IgD-negative memory B cell (primary cell): ENCODE results near the gene ZG16B. TPM values are rescaled to one million over a fixed set of nuclear protein-coding genes. Genes with fewer than 3 reads are reported as not detected.
A peak's percentile ranks its signal among the peaks of the same experiment; 100 is the strongest.

Experiments used
- H3K27ac Mint-ChIP-seq, 3 donors: one replicate each; pipeline ENCODE4 v1.8.0; 2020 to 2022; ENCODE audit warnings: mild to moderate bottlenecking in 3 of 3, mixed read lengths in 3 of 3, moderate library complexity in 1 of 3
- H3K27me3 Mint-ChIP-seq: one replicate; pipeline ENCODE4 v1.8.0; 2021; ENCODE audit warnings: mixed read lengths
- H3K36me3 Mint-ChIP-seq: one replicate; pipeline ENCODE4 v1.8.0; 2020; ENCODE audit warnings: mild to moderate bottlenecking, mixed read lengths
- H3K4me1 Mint-ChIP-seq, 3 donors: one replicate each; pipeline ENCODE4 v1.8.0; 2020 to 2022; ENCODE audit warnings: mixed read lengths in 3 of 3, mild to moderate bottlenecking in 1 of 3
- H3K4me3 Mint-ChIP-seq, 4 donors: one replicate each; pipeline ENCODE4 v1.8.0; 2020 to 2022; ENCODE audit warnings: mild to moderate bottlenecking in 4 of 4, mixed read lengths in 4 of 4, moderate library complexity in 3 of 4
- H3K9me3 Mint-ChIP-seq, 3 donors: one replicate each; pipeline ENCODE4 v1.8.0; 2020 to 2021; ENCODE audit warnings: mixed read lengths in 3 of 3, mild to moderate bottlenecking in 1 of 3
- polyA plus RNA-seq: library from polyadenylated mRNA; unstranded; fragments of 300-500 nt; fragmentation: Illumina TruSeq; gene quantifications from one replicate; pipeline ENCODE4 v1.2.3, GENCODE V29; 2021

Gene ZG16B
- polyA plus RNA-seq, 1 donor from 2014 or later, result not detected

DNA sequence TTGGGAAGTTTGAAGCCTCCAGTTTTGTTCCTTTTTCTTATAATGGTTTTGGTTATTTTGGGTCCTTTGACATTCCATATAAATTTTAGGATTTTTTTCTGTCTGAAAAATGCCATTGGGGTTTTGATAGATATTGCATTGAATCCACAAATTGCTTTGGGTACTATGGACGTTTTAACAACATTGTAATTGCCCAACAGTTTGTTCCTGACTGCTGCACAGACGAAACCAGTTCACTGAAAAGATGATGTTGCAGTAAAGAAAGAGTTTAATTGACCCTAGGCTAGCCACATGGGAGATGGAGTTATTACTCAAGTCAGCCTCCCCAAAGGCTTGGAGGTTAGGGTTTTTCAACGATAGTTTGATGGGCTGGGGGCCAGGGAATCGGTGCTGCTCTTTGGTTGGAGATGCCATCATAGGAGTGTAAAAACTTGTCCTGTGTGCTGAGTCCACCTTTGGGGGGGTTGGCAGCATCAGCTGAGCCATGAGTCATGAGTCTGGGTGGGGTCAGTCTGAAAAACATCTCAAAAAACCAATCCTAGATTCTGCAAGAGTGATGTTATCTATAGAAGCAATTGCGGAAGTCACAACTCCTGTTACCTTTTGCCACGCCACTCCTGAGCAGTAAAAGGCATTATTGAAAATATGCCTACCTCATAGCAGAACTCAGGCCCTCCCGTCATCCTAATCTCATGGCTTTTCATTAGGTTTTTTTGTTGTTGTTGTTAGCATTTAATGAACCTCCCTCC is 34.5 kb upstream of the ZG16B start:
- peak overlapping the region in 1 of 3 donors; percentile 39 for H3K27ac Mint-ChIP-seq
- H3K9me3 Mint-ChIP-seq, result no peaks in the 10 kb centered on the region
- H3K36me3 Mint-ChIP-seq, result no peaks in the 10 kb centered on the region
- no peaks in the 10 kb centered on the region for H3K4me1 Mint-ChIP-seq
- H3K27me3 Mint-ChIP-seq, result peaks cover 20% of the 10 kb centered on the region
- H3K4me3 Mint-ChIP-seq, result no peak overlapping the region

DNA sequence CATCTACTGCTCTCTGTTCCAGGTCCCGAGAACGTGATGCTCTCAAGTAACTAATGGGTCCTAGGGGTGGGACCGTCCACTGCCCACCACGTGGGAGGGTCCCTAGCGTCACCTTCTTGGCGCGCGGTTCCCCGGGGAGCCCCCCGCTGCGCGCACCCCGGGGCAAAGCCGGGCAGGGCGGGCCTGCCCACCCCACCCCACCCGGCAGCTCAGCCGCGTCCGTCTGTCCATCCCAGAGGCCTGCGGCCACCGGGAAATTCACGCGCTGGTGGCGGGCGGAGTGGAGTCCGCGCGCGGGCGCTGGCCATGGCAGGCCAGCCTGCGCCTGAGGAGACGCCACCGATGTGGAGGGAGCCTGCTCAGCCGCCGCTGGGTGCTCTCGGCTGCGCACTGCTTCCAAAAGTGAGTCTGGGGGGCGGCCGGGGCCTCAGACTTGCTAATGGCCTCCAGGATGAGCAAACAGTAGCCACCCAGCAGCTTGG is 31.3 kb upstream of the ZG16B start:
- H3K4me3 Mint-ChIP-seq, result no peak overlapping the region
- H3K27me3 Mint-ChIP-seq, result peaks cover 9% of the 10 kb centered on the region
- no peaks in the 10 kb centered on the region for H3K36me3 Mint-ChIP-seq
- H3K4me1 Mint-ChIP-seq, result no peaks in the 10 kb centered on the region
- H3K27ac Mint-ChIP-seq, result no peak overlapping the region
- peaks cover under 1 to 5% (median 3%) of the 10 kb centered on the region in 3 donors for H3K9me3 Mint-ChIP-seq

DNA sequence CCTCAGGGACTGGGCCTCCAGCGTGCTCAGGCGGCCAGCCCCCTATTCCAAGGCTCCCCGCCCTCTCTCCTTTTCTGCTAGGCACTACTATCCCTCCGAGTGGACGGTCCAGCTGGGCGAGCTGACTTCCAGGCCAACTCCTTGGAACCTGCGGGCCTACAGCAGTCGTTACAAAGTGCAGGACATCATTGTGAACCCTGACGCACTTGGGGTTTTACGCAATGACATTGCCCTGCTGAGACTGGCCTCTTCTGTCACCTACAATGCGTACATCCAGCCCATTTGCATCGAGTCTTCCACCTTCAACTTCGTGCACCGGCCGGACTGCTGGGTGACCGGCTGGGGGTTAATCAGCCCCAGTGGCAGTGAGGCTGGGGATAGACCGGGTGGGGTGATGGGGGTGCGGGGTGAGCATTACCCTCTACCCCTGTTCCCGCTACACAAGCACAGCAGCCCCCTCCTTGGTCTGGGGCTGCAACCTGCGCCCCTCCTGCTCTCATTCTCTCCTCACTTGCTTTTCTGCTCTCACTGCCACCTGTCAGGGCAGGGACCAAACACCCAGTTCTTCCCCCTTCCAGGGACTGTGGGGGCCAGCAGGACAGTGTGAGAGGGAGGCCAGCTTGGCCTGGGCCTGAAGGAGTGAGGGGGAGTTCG is 30.8 kb upstream of the ZG16B start:
- Mint-ChIP-seq H3K27me3 (peaks cover 11% of the 10 kb centered on the region), H3K4me1 (no peaks in the 10 kb centered on the region), H3K4me3 (no peak overlapping the region), H3K27ac (no peak overlapping the region), H3K36me3 (no peaks in the 10 kb centered on the region), H3K9me3 (peaks cover 3 to 5% (median 4%) of the 10 kb centered on the region in 3 donors)

DNA sequence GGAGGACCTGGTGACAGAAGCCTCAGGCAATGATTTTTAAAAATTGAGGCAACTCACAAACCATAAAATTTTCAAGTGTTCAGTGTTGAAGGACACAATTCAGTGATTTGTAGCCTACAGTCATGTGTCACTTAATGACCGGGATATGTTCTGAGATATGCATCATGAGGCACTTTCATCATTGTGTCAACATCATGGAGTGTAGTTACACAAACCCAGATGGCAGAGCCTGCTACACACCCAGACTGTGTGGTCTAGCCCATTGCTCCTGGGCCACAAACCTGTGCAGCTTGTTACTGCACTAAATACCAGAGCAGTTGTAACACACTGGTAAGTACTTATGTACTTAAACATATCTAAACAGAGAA is 30.3 kb upstream of the ZG16B start:
- Mint-ChIP-seq H3K27me3 (peaks cover 13% of the 10 kb centered on the region), H3K9me3 (peaks cover 3 to 5% (median 4%) of the 10 kb centered on the region in 3 donors), H3K27ac (no peak overlapping the region), H3K4me1 (no peaks in the 10 kb centered on the region), H3K4me3 (no peak overlapping the region), H3K36me3 (no peaks in the 10 kb centered on the region)

DNA sequence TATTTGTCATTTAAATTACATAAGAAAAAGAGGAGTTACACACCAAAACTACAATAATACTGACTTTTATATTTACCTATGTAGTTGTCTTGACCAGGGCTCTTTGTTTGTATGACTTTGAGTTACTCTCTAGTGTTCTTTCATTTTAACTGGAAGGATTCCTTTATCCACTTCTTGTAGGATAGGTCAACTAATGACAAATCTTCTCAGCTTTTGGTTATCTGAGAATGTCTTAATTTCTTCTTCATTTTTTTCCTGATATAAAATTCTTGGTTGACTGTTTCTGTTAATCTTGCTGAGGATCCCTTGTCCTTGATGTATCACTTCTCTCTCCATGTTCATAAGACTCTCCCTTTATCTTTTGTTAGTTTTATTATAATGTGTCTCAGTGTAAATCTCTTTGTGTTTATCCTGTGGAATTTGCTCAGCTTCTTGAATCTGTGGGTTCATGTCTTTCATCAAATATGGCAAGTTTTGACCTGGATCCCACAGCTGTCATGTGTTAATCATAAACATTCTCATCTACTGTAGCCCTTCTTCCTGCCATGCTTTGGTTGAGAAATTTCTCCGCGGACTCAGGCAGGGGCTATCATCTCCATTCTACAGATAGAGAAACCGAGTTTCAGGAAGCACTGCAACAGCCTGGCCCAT is 26.4 kb upstream of the ZG16B start:
- H3K4me1 Mint-ChIP-seq, result no peaks in the 10 kb centered on the region
- H3K27ac Mint-ChIP-seq, result no peak overlapping the region
- H3K9me3 Mint-ChIP-seq, result peaks cover 3 to 5% (median 4%) of the 10 kb centered on the region in 3 donors
- H3K4me3 Mint-ChIP-seq, result no peak overlapping the region
- H3K27me3 Mint-ChIP-seq, result peaks cover 18% of the 10 kb centered on the region
- H3K36me3 Mint-ChIP-seq, result no peaks in the 10 kb centered on the region

DNA sequence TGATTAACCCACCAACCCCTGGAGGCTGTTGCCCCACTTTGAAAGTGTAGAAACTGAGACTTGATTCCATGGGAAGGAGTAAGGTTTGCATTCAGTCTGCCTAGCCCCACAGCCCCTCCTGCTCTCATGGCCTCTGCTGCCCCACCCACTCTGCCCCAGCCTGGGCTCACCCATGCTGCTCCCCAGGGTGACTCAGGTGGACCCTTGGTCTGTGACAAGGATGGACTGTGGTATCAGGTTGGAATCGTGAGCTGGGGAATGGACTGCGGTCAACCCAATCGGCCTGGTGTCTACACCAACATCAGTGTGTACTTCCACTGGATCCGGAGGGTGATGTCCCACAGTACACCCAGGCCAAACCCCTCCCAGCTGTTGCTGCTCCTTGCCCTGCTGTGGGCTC is 25.4 kb upstream of the ZG16B start:
- Mint-ChIP-seq H3K36me3 (no peaks in the 10 kb centered on the region), H3K9me3 (peaks cover 5 to 14% (median 5%) of the 10 kb centered on the region in 3 donors), H3K27ac (no peak overlapping the region), H3K27me3 (peaks cover 23% of the 10 kb centered on the region), H3K4me3 (peak overlapping the region in 1 of 4 donors; percentile 16), H3K4me1 (no peaks in the 10 kb centered on the region)

DNA sequence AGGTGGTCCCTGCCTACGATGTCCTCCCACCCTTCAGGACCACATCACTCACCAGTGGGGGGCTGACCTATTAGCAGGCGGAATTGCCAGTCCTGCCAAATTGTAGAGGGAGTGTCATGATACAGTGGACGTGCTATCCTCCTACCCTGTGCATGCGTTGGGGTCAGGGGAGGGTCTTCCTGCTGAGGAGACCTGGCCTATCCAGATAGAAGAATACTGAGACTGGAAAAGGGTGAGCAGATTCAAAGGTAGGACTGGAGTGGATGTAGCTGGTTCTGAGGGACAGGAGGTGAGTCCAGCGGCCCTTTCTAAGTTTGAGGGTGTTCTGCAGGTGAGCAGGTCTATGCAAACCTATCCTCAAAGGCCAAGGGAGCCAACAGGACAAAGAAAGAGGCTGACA is 23.8 kb upstream of the ZG16B start:
- Mint-ChIP-seq H3K27ac (no peak overlapping the region), H3K36me3 (no peaks in the 10 kb centered on the region), H3K9me3 (peaks cover 5 to 15% (median 5%) of the 10 kb centered on the region in 3 donors), H3K27me3 (peaks cover 31% of the 10 kb centered on the region), H3K4me3 (no peak overlapping the region), H3K4me1 (no peaks in the 10 kb centered on the region)

DNA sequence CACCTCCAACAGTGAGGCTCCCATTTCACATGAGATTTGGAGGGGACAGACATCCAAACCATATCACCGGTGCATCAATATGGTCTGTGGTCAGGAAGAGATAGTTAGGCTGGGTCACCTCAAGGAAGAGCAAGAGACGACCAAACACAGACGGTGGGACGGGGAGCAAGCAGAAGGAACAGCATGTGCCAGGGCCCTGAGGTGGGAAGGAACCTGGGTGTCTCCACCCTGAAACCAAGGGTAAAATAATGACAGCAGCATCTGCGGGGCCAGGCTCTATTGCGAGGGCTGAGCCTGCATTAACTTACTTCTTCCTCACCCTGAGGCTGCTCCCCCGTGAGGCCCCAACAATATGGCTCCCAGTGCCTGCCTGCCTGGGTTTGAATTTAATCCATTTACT is 21.9 kb upstream of the ZG16B start:
- Mint-ChIP-seq H3K9me3 (peaks cover 4 to 12% (median 5%) of the 10 kb centered on the region in 3 donors), H3K36me3 (no peaks in the 10 kb centered on the region), H3K27me3 (peaks cover 35% of the 10 kb centered on the region), H3K4me3 (no peak overlapping the region), H3K27ac (no peak overlapping the region), H3K4me1 (no peaks in the 10 kb centered on the region)

DNA sequence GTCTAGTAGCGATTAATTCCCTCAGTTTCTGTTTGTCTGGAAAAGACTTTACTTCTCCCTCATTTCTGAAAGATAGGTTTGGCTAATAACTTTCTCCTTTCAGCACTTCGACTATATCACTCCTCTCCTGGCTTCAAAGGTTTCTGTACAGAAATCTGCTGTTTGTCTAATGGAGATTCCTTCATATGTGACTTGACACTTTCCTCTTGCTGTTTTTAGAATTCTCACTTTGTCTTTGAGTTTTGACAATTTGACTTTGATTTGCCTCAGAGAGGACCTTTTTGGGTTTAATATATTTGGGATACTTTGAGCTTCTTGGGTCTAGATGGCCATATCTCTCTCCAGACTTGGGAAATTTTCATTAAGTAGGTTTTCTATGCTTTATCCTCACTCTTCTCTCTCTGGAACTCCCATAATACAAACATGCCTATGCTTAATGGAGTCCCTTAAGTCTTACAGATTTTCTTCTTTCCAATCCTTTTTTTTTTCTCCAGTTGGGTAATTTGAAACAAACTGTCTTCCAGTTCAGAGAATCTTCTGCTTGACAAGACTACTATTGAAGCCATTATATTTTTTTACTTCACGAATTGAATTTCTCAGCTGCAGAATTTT is 20.8 kb upstream of the ZG16B start:
- no peaks in the 10 kb centered on the region for H3K4me1 Mint-ChIP-seq
- no peaks in the 10 kb centered on the region for H3K36me3 Mint-ChIP-seq
- H3K27ac Mint-ChIP-seq, result no peak overlapping the region
- H3K27me3 Mint-ChIP-seq, result peaks cover 35% of the 10 kb centered on the region
- H3K9me3 Mint-ChIP-seq, result peaks cover 2 to 10% (median 2%) of the 10 kb centered on the region in 3 donors
- H3K4me3 Mint-ChIP-seq, result no peak overlapping the region

DNA sequence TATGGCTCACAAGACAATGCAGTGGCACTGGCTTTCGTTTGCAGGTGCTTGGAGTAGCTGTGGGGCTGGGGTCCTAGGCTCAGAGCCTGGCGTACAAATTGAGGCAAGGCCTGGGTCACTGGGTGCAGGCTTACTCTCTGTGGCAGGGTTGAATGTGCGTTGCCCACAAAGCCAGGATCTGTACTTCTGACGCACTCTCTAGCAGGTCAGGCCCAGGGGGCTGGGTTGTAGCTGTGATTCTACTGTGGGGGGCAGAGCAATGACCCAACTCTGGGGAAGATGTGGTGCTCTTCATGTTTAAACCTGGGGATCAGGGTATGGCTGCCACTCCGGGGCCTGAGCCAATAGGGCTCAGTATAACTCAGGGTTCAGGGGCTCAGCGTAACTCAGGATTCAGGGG is 19.5 kb upstream of the ZG16B start:
- Mint-ChIP-seq H3K9me3 (peaks cover 2 to 10% (median 2%) of the 10 kb centered on the region in 3 donors), H3K4me3 (no peak overlapping the region), H3K27ac (no peak overlapping the region), H3K27me3 (peaks cover 33% of the 10 kb centered on the region), H3K4me1 (no peaks in the 10 kb centered on the region), H3K36me3 (no peaks in the 10 kb centered on the region)

DNA sequence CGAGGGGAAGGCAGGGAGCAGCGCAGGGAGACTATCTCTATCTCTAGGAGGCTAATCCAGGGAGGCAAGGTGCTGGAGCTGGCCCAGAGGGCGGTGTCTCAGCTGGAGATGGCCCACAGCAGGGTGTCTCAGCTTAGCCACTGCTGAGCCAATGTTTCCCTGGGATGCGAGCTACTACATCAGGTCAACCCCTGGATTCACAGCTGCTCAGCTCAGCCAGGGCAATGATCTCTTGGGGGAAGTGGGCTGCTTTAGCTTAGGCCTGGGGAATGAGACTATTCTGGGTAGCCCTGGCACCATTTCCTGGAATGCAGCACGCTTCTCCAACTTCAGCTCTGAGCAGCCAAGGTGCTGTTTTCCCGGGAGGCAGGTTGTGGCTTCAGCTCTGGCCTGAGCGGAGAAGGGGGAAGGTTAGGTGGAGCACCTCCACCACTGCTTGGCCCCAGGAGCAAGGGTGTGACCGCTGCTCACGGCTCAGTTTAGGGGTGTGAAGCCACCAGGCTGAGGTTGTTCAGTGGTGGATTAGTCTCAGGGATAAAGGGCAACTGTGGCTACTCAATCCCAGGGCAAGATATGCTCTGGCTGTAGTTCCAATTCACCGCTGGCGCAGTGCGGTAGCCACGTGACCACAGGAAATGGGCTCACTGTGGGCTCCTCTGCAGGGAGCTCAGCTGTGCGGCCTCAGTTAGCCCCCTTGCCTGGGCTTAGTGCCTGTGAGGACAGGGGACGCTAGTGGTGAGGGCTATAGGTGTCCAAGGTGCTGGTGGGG is 18.2 kb upstream of the ZG16B start:
- Mint-ChIP-seq H3K36me3 (no peaks in the 10 kb centered on the region), H3K9me3 (peaks cover 2 to 10% (median 2%) of the 10 kb centered on the region in 3 donors), H3K4me3 (no peak overlapping the region), H3K4me1 (no peaks in the 10 kb centered on the region), H3K27ac (no peak overlapping the region), H3K27me3 (peaks cover 32% of the 10 kb centered on the region)

DNA sequence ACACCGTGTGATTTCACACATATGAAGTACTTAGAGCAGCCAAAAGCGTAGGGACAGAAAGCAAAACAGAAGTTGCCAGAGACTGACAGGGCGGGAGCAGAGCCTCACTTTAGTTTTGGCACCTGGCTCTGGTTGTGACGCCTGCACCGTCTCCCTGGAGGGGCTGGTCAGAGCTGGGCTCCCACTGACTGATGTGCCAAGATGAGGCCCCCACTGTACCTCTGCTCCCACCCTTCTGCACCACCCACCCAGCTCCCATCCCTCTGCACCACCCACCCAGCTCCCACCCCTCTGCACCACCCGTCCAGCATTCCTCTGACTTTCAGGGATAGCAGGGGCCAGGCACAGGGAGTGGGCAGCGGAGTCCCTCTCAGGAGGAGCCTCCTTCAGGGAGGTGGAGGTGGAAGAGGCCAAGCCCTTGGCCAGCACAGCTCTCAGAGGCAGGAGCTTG is 16.3 kb upstream of the ZG16B start:
- no peaks in the 10 kb centered on the region for H3K4me1 Mint-ChIP-seq
- H3K27me3 Mint-ChIP-seq, result peaks cover 21% of the 10 kb centered on the region
- no peak overlapping the region for H3K27ac Mint-ChIP-seq
- H3K4me3 Mint-ChIP-seq, result no peak overlapping the region
- peaks cover 2% of the 10 kb centered on the region for H3K36me3 Mint-ChIP-seq
- peaks cover 1 to 10% (median 2%) of the 10 kb centered on the region in 3 donors for H3K9me3 Mint-ChIP-seq

DNA sequence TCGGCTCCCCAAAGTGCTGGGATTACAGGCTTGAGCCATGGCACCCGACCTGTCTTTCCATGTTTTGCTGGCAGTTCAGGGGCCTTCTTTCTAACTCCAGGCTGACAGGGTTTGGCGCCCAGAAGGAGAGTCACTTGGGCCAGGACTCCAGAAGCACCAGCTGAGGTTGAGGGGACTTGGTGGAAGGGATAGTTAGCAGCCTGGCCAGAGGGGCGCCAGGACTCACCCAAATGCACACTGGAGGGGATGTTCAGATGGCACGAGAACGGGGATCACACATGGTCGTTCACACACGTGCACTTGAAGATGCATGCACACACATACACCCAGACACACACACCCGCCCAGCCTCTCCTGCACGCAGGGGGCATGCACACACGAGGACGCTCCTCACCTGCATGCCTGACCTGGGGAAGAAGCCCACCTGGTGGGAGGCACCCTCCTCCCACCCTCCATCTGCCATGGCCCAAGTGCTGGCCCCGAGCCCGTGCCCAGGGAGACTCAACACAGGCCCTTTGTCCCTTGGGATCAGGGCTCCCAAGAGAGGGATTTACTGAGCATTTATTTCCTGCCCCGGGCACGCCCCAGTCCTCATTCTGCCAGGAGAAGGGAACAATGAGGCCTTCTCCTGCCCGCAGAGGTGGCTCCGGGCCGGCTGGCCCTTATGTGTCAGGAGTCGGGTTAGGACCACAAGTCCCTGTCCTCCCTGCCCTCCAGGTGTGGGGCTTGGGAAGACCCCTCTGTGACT is 15.4 kb upstream of the ZG16B start:
- Mint-ChIP-seq H3K36me3 (peaks cover 2% of the 10 kb centered on the region), H3K4me3 (no peak overlapping the region), H3K9me3 (peaks cover 0 to 1% (median under 1%) of the 10 kb centered on the region in 3 donors)

DNA sequence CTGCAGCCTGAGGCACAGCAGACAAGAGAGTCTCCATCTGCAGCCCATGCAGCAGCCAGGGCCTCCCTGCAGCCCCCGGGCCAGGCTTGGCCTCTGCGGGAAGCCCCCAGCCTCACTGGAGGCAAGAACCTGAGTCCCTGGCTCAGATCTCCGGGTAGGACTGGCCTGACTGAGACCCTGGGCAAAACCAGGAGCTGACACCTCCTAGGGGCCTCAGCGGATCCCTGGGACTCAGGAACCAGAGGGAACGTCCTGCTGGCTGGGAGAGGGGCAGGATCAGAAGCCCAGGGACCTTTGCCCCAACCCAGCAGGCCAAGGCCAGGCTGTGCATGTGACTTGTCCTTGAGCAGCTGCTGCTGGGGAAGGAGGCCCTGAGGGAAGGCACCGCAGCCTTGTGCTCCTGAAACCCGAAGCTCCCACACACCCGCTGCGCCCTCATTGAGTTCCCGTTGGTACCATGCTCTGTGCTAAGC is 14.8 kb upstream of the ZG16B start:
- Mint-ChIP-seq H3K4me3 (peak overlapping the region in 1 of 4 donors; percentile 23), H3K27me3 (peaks cover 16% of the 10 kb centered on the region), H3K27ac (no peak overlapping the region), H3K36me3 (peaks cover 2% of the 10 kb centered on the region), H3K9me3 (peaks cover 0 to 1% (median 0%) of the 10 kb centered on the region in 3 donors), H3K4me1 (no peaks in the 10 kb centered on the region)

More for the DNA sequence above, 15.4 kb upstream of the ZG16B start:
- Mint-ChIP-seq H3K4me1 (no peaks in the 10 kb centered on the region), H3K27ac (no peak overlapping the region), H3K27me3 (peaks cover 19% of the 10 kb centered on the region)
